KMS-11 (cell line): Measurements from ENCODE around the gene CACNG4.

Experiments used
- H2AFZ ChIP-seq: fragments of 200-600 bp; sonication (generic); 2 replicates; pipeline ENCODE4 v1.6.1; 2016; ENCODE audit warnings: antibody characterized with exemption, mixed run types, low read depth
- H3K27ac ChIP-seq: fragments of 200-600 bp; sonication (generic); 2 replicates; pipeline ENCODE4 v1.6.1; 2016; ENCODE audit warnings: mild to moderate bottlenecking, mixed run types
- H3K27me3 ChIP-seq: fragments of 200-600 bp; sonication (generic); 2 replicates; pipeline ENCODE4 v1.6.1; 2017; ENCODE audit warnings: mild to moderate bottlenecking, low read depth, mixed run types, moderate library complexity; ENCODE audit not compliant: insufficient read depth
- H3K36me3 ChIP-seq: fragments of 200-600 bp; sonication (generic); 2 replicates; pipeline ENCODE4 v1.6.1; 2017; ENCODE audit warnings: mild to moderate bottlenecking, mixed run types; ENCODE audit not compliant: insufficient read depth
- H3K4me1 ChIP-seq: fragments of 200-600 bp; sonication (generic); 2 replicates; pipeline ENCODE4 v1.6.1; 2016; ENCODE audit warnings: mild to moderate bottlenecking, low read depth, mixed run types; ENCODE audit not compliant: poor library complexity, severe bottlenecking
- H3K4me2 ChIP-seq: fragments of 200-600 bp; sonication (generic); 2 replicates; pipeline ENCODE4 v1.7.0; 2016; ENCODE audit warnings: mild to moderate bottlenecking, mixed run types
- H3K4me3 ChIP-seq: fragments of 200-600 bp; sonication (generic); IDR thresholded peaks from 2 replicates; pipeline ENCODE4 v1.6.1; 2017; ENCODE audit warnings: low read depth, low read length, mixed read lengths; ENCODE audit not compliant: insufficient read depth
- H3K79me2 ChIP-seq: fragments of 200-600 bp; sonication (generic); 2 replicates; pipeline ENCODE4 v1.6.1; 2016; ENCODE audit warnings: low read depth, mixed run types; ENCODE audit not compliant: insufficient read depth
- H3K9ac ChIP-seq: fragments of 200-600 bp; sonication (generic); 2 replicates; pipeline ENCODE4 v1.6.1; 2016; ENCODE audit warnings: mild to moderate bottlenecking, mixed run types
- H4K20me1 ChIP-seq: fragments of 200-600 bp; sonication (generic); 2 replicates; pipeline ENCODE4 v1.6.1; 2016; ENCODE audit warnings: mild to moderate bottlenecking, mixed run types; ENCODE audit not compliant: insufficient read depth
- CTCF ChIP-seq: fragments of 200-600 bp; sonication (generic); conservative IDR thresholded peaks from 2 replicates; pipeline ENCODE4 v1.6.1; 2017; ENCODE audit warnings: low read depth, mild to moderate bottlenecking, antibody characterized with exemption, low read length, moderate library complexity, mixed read lengths

The CACNG4 gene

GRCh38 chr17:66986659-66987058, 22.2 kb downstream of the CACNG4 start:
- Histone ChIP-seq H3K9ac (no peak overlapping the region), H3K27me3 (no peaks in the 10 kb centered on the region), H3K4me1 (no peaks in the 10 kb centered on the region), H2AFZ (no peak overlapping the region), H3K79me2 (no peaks in the 10 kb centered on the region), H3K4me3 (no peak overlapping the region), H3K36me3 (no peaks in the 10 kb centered on the region), H4K20me1 (no peaks in the 10 kb centered on the region), H3K4me2 (no peak overlapping the region), H3K27ac (no peak overlapping the region)
- TF ChIP-seq CTCF = no peak

DNA sequence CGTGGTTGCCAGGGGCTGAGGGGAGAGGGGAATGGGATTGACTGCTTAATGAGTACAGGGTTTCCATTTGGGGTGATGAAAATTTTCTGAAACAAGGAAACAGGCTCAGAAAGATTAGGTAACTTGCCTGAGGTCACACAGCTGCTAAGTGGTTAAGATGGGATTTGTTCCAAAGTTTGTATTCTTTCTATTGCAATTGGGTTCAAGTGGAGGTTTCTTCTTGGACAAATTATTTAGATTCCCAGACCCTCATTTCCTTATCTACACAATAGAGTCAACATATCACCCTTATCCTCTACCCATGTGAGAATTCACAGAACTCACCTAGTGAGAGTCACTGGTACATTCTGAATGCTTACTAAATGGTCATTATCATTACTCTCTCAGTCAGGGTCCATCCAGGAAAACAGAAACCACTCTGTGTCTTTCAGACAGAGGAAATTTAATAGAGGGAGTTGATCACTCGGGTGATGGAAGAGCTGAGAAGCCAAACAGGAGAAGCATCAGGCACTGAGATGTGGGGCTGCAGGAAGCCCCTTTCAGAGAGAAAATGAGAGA, 22.6 kb downstream of the CACNG4 start:
- H3K79me2 ChIP-seq = no peaks in the 10 kb centered on the region
- TF ChIP-seq CTCF = no peak
- no peaks in the 10 kb centered on the region for H3K4me1 ChIP-seq
- no peak overlapping the region for H3K4me2 ChIP-seq
- H3K27ac ChIP-seq = no peak overlapping the region
- no peaks in the 10 kb centered on the region for H3K27me3 ChIP-seq
- no peak overlapping the region for H2AFZ ChIP-seq
- H3K9ac ChIP-seq = no peak overlapping the region
- no peaks in the 10 kb centered on the region for H3K36me3 ChIP-seq
- H3K4me3 ChIP-seq = no peak overlapping the region
- no peaks in the 10 kb centered on the region for H4K20me1 ChIP-seq

- Histone ChIP-seq H2AFZ (no peak overlapping the region), H3K79me2 (no peaks in the 10 kb centered on the region), H3K4me1 (no peaks in the 10 kb centered on the region), H3K27ac (no peak overlapping the region), H3K27me3 (no peaks in the 10 kb centered on the region), H3K4me3 (no peak overlapping the region), H3K36me3 (no peaks in the 10 kb centered on the region), H3K4me2 (no peak overlapping the region), H3K9ac (no peak overlapping the region), H4K20me1 (no peaks in the 10 kb centered on the region)
- TF ChIP-seq CTCF = no peak
Measured at GRCh38 chr17:66988069-66988798, 23.7 kb downstream of the CACNG4 start.

DNA sequence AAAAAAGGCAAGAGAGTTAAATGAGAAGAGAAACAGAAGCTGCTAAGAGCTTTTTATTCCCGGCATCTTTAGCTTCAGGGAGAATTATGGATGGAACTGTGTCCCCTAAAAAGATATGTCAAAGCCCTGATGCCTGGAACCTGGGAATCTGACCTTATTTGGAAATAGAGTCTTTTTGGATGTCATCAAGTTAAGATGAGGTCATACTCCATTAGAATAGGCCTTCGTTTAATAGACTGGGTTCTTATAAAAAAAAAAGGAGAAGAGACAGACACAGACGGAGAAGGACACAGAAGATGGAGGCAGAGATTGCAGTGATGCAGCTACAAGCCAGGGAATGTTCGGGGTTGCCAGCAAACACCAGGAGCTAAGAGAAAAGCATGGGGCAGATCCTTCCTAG, 24.6 kb downstream of the CACNG4 start:
- Histone ChIP-seq H3K4me3 (no peak overlapping the region), H3K79me2 (no peaks in the 10 kb centered on the region), H3K4me2 (no peak overlapping the region), H4K20me1 (no peaks in the 10 kb centered on the region), H3K9ac (no peak overlapping the region), H3K27ac (no peak overlapping the region), H3K36me3 (no peaks in the 10 kb centered on the region), H3K4me1 (no peaks in the 10 kb centered on the region), H2AFZ (no peak overlapping the region), H3K27me3 (no peaks in the 10 kb centered on the region)
- no peak for TF ChIP-seq CTCF
